NCI-H524 treated with DMSO at 0.1 percent for 48 hours (cell line): ENCODE measurements around the gene VTI1A.

ENCODE experiments used
- DNase-seq: peaks from one replicate; lab custom pipeline; 2025; lab: John Stamatoyannopoulos, UW

The VTI1A gene

GRCh38 chr10:112811741-112812551, 364.9 kb downstream of the VTI1A start:
- no peak for DNase-seq

DNA sequence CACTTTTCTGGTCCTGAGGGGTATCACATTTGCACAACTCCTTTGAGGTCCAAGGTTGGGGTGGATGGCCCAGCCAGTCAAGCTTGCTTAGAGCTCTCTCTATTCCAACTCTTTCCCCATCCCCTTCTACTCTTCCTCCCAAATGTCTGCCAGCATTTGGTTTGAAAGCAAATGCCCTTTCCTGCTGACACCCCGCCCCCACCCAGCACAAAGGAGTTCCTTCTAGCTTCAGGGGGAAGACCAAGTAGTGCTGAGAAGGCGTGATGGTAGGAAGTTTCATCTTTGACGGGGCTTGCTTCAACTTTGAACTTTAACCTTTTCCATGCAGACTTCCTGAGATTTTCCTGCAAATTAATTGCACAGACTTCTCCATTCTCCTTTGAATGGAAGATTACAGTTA, 365.6 kb downstream of the VTI1A start:
- DNase-seq: no peak

DNA sequence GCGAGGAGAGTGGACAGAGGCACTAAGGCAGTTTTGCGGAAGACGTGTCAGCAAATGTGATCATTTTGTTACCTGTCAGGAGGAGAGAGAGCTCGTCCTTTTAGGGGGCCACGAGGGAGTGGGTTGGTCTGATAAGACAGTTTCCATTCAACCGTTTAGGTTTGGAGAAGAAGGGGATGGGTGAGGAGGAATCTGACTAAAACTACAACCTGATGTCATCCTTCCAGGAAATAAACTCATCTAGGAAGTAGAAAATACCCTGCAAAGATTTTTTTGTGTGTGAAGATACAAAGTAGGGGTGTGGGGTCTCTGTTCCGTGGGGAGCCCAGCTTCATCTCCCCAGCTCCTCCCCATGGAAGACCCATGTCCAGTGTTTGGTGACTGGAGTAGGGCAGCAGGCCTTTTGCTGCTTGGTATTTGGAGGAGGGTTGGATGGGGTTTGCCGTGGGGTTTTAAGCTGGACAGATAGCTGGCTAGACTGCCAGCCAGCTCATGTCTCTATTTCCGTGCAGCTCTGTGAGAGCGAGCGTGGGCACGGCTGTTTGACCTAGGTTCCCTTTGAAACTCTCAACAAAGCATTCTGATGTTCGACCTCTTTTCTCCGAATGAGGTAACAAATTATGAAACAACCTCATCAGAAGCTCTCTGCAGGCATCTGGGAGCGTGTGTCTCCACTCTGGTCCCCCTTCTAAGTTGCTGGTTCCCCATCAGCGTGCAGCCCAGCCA, 367.0 kb downstream of the VTI1A start:
- no peak for DNase-seq

DNA sequence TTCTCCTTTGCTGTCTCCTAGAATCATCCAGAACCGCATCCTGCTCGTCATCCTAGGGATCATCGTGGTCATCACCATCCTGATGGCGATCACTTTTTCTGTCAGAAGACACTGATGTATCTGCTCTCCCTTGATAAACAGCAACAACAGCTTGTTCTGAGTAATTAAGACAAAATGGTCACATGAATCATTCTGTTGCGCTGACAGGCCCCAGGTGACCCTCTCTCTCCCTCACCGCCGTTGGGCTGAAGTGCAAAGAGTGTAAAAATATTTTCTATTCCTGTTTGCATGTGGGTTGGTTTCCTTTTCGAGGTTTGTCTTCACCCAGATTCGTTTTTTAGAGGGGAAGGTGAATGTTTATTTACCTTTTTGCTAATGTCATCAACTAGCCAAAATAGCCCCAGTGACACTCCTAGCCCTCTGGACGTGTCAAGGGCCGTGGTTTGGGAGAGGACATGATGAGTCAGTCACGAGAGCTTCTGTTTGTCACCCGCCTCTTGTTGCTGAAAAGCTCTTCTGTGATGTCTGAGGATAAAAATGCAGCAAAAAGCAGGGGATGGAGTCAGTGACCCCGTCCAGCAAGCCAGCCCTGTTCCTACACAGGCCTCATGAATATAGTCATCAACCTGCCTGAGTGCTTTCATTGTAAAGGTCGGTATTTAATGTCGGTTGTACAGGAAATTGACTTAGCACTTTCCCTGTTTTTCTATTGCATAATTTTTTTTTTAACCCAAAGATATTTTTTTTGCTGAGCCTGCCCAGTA, 368.4 kb downstream of the VTI1A start:
- DNase-seq: no peak

DNA sequence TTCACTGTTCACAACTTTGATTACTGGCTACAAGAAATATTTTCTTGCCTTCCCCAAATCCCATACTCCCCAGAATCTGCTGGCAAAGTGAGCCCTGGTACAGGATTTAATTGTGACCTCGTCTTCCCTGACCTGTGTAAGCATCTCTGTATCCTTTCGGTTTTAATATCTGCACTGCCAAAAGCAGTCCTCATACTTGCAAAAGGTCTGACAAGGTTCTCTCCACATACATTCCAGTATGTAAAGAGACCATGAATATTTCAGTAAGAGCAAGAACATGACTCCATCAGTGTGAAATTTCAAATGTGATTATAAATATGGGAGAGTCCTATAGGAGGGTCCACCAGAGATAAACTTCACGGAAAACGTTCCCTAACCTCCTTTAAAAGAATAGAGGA, 369.0 kb downstream of the VTI1A start:
- DNase-seq: no peak

GRCh38 chr10:112816891-112817290, 369.9 kb downstream of the VTI1A start:
- no peak for DNase-seq

DNA sequence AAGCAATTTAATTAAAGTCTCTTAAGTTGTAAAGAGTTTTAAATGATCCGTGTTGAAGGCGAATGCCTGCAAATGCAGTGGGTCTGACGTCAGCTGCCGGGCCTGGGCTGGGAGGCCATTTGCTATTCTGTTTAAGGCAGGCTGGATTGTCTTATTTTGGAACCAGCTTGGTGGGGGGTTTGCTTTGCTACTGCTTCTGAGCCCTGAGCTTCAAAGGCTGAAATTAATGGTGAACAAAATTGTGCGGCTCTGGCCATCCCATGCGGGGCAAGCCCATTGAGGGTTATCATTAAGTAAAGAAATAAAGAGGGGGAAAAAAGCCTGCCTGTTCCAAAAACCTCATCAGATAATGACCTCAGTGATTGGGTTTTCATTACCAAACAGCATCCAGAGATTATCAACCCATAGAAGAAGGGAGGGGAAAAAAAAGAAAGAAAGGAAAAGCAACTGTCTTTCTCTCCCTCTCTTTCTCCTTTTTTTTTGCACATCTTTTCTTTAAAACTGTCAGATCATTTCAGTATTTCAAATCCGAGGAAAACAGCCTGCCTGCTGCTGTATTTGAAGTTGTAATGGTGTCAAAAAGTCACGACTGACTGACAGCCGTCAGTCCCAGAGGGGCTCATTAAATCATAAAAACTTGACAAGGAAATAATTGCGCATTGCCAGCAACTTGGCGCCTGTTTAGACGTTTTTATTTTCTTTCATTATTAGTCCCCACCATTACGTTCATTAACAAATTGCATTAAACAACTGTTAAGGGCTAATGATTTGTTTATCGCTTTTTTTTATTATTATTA, 371.2 kb downstream of the VTI1A start:
- no peak for DNase-seq

DNA sequence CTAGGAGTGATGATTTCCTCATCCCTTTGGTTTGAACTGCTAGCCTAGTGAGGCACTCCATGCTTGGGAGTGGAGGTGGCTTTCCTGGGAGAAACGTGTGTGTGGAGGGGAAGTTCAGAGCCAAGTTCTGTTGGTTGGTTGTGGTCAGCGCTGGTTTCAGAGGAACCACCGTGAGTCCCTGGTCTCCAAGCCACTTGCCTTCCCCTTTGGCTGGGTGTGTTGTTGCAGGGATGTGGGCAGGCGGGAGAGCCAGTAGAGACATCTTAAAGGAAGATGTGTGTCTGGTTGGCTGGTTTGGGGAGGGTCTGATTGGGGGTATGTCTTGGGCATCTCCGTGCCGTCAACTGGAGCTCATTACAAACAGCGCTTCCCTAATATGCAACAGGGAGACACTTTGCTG, 372.2 kb downstream of the VTI1A start:
- DNase-seq: no peak

- no peak for DNase-seq
These were observed 373.3 kb downstream of the VTI1A start for GRCh38 chr10:112820320-112820719.

DNA sequence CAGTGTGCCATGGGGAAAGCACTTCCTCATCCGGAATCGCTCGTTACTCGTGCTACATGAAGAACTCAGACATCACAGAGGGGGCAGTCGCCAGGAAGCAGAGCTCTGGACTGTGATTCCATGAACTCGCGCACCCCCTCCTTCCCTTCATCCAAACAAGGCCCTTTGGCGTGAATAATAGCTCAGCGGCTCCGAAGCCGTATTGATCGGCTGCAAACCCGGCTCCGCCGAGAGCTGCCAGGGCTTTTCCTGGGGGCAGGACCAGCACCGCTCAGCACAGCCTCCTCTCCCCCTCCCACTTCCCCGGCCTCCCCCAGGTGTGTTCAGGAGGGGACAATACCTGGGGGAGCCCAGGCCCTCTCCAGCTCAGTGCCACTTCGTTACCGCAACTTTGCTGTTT, 374.0 kb downstream of the VTI1A start:
- DNase-seq: no peak

- no peak for DNase-seq
These were observed 374.6 kb downstream of the VTI1A start for GRCh38 chr10:112821663-112822062.

GRCh38 chr10:112823007-112823406, 376.0 kb downstream of the VTI1A start:
- no peak for DNase-seq

- DNase-seq: no peak
These were observed 376.6 kb downstream of the VTI1A start for GRCh38 chr10:112823604-112824003.

DNA sequence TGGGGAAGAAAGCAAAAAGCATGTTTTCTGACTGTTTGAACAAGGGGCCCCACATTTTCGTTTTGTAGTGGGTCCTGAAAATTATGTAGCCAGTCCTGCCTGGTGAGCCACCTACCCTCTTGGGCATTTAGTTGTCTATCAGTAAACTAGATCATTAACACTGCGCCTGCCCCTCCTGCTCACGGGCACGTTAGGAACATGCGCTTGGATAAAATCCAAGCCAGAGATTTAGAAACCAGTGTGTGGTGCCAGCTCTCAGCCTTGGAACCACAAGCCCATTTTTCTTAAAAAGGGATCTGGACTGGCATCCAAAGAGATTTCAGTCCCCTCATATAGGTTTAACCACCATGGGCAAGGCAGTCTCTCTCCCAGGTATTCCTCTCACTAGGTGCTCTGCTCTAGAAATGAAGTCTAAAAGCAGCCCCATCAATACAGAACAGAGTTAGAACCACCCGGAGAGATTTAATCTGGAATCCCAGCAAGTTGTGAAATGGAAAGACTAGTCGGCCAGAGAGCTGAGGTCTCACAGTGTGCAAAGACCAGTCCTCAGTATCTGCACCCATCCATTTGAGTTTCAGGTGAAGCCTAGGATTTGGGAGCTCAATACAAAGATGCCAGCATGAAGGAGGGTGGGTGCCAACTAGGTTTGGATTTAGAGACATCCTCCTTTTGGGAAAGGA, 379.1 kb downstream of the VTI1A start:
- no peak for DNase-seq

DNA sequence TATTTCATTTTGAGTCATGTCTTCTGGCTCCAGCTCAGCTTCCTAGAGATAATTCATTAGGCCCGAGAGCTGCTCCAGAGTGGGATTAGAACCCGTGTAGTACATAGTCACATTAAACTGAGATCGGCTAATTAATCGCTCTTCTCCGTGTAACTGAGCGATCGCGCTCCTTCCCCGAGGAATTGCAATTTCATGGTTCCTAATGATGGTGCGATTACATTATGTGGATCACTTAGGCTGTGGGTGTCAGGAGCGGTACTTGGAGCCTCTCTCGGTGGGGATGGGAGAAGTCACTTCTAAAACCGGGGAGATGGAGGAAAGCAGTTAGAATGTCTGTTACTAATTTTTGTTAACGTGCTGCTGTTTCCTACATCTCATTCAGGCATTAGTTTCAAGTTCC, 380.1 kb downstream of the VTI1A start:
- DNase-seq: no peak

DNA sequence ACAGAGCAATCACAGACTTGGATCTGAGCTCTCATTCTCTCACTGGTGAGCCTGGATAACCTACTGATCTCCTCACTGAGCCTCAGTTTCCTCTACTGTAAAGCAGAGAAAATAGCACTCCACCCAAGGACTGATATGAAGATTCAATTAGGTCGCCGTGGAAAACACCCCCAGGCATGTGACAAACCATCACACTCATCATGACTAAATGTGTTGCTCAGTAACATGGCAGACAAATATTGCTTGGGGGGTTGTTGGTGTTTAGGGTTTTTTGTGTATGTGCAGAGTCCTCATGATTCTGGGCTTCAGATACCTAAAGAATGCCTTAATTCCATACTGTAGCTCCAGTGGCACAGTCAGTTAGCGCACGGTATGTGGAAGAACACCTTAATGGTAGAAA, 380.9 kb downstream of the VTI1A start:
- DNase-seq: no peak

- DNase-seq: no peak
These were observed 384.8 kb downstream of the VTI1A start for GRCh38 chr10:112831859-112832258.

DNA sequence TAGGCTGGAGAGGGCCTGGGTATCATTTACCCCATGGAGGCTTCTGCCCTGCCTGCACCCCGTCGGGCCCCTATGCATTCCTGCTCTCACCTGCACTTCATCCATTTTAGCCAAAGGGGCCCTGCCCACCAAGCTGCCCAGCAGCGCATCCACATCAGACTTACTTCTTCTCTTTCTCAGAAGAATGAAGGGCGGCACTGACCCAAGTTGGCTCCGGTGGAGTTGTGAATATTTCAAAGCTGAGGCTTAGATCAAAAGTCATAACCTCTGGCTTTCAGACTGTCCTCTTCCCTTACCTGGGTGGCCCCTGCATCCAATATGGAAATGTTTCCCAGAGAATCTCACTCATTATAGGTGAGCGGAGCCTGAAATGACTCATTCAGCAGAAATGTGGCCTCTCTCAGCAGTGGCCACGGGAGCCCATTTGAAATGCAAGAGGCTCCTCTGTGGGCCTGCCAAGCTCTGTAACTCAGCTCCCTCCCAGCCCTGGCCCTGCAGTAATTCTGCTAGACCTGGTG, 385.4 kb downstream of the VTI1A start:
- no peak for DNase-seq

GRCh38 chr10:112832959-112833358, 385.9 kb downstream of the VTI1A start:
- no peak for DNase-seq

DNA sequence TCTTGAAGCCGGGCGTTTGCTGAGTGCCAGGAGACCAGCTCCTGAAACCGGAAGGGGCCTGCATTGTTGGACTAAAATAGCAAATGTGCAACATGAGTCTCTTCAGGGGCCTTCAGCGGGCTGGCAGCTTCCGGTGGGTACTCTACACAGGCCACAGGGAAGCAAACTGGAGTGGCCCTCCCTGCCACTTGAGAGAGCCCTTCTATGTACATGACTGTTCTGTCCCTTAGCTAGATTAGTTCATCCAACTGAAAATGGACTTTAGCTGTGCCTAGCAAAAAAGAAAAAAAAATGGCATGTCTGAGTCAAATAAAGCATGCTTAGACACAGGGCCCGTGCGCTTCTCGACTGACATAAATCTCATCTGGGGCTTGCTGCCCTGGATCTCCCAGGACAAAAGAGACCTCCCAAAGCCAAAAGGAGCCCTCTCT, 387.8 kb downstream of the VTI1A start:
- DNase-seq: no peak

- DNase-seq: no peak
These were observed 388.3 kb downstream of the VTI1A start for GRCh38 chr10:112835217-112835715.
